ENCODE measurements around the gene COL20A1.
"Not testable (repeated sequence)": the region's sequence is repeated elsewhere in the genome, so short reads cannot be mapped to it uniquely, and the experiment has no call there.

The COL20A1 gene

GRCh38 chr20:63337786-63338420 lies 44.9 kb downstream of the COL20A1 start:
- H2BK5ac ChIP-seq (ENCODE audit: low read depth, low read length, poor library complexity, severe bottlenecking), result no peak overlapping the region
- WGBS, result 77% methylated on average over 12 of the region's 12 CpGs
- no peak for DNase-seq

GRCh38 chr20:63339154-63340094 lies 46.4 kb downstream of the COL20A1 start:
- H2BK5ac ChIP-seq (ENCODE audit: low read depth, low read length, poor library complexity, severe bottlenecking); H3K9ac ChIP-seq (ENCODE audit: low read length); H3K18ac ChIP-seq (ENCODE audit: low read depth in 1 of 2, low read length in 2 of 2); H2BK12ac ChIP-seq (ENCODE audit: low read length in 2 of 2); H2BK15ac ChIP-seq (ENCODE audit: low read depth, poor library complexity, severe bottlenecking); H4K91ac ChIP-seq (ENCODE audit: low read length); H3K4me1 ChIP-seq (ENCODE audit: control insufficient read depth, insufficient read depth, low read depth, low read length); H3K9me3 ChIP-seq (ENCODE audit: control insufficient read depth, low read length); H4K8ac ChIP-seq (ENCODE audit: low read length); H3K4me3 ChIP-seq (ENCODE audit: insufficient read depth in 1 of 2, low read depth in 1 of 2, low read length in 2 of 2); H3K23ac ChIP-seq (ENCODE audit: low read length in 2 of 2); H2AFZ ChIP-seq (ENCODE audit: low read depth, low read length); H3K4me2 ChIP-seq (ENCODE audit: low read length, poor library complexity, severe bottlenecking); H3K36me3 ChIP-seq (ENCODE audit: control insufficient read depth in 1 of 2, insufficient read depth in 2 of 2, low read depth in 1 of 2, low read length in 2 of 2); H3K4ac ChIP-seq (ENCODE audit: low read depth in 1 of 2, low read length in 2 of 2); H3K14ac ChIP-seq (ENCODE audit: low read length in 2 of 2); H3K27ac ChIP-seq (ENCODE audit: low read length, poor library complexity, severe bottlenecking); H3K79me1 ChIP-seq (replicated peaks; ENCODE audit: low read length, poor library complexity, severe bottlenecking); H2AK5ac ChIP-seq (ENCODE audit: low read length, severe bottlenecking); H2BK120ac ChIP-seq (ENCODE audit: low read depth, low read length): not testable (repeated sequence)
- DNase-seq, result peak; percentile 1
- WGBS, result 83% methylated on average over 14 of the region's 14 CpGs
- H3K27me3 ChIP-seq (ENCODE audit: control insufficient read depth in 1 of 2, insufficient read depth in 1 of 2, low read length in 2 of 2), result peaks cover 41 to 70% of the 10 kb centered on the region in 2 experiments

More at GRCh38 chr20:63337786-63338420, 44.9 kb downstream of the COL20A1 start:
- Histone ChIP-seq H3K4me2 (ENCODE audit: low read length, poor library complexity, severe bottlenecking) (no peak overlapping the region), H2BK15ac (ENCODE audit: low read depth, poor library complexity, severe bottlenecking) (no peak overlapping the region), H3K14ac (ENCODE audit: low read length in 2 of 2) (no peak overlapping the region), H3K27ac (ENCODE audit: low read length, poor library complexity, severe bottlenecking) (no peak overlapping the region), H4K8ac (ENCODE audit: low read length) (no peak overlapping the region), H3K79me1 (replicated peaks; ENCODE audit: low read length, poor library complexity, severe bottlenecking) (no peaks in the 10 kb centered on the region), H3K4me1 (ENCODE audit: control insufficient read depth, insufficient read depth, low read depth, low read length) (peaks cover 3% of the 10 kb centered on the region), H3K27me3 (ENCODE audit: control insufficient read depth in 1 of 2, insufficient read depth in 1 of 2, low read length in 2 of 2) (peaks cover 43 to 67% of the 10 kb centered on the region in 2 experiments), H2BK120ac (ENCODE audit: low read depth, low read length) (no peak overlapping the region), H3K4me3 (ENCODE audit: insufficient read depth in 1 of 2, low read depth in 1 of 2, low read length in 2 of 2) (no peak overlapping the region), H2AK5ac (ENCODE audit: low read length, severe bottlenecking) (no peak overlapping the region), H2AFZ (ENCODE audit: low read depth, low read length) (no peak overlapping the region), H3K4ac (ENCODE audit: low read depth in 1 of 2, low read length in 2 of 2) (no peak overlapping the region), H2BK12ac (ENCODE audit: low read length in 2 of 2) (no peak overlapping the region), H3K9ac (ENCODE audit: low read length) (no peak overlapping the region), H3K18ac (ENCODE audit: low read depth in 1 of 2, low read length in 2 of 2) (no peak overlapping the region), H3K23ac (ENCODE audit: low read length in 2 of 2) (no peak overlapping the region), H3K36me3 (ENCODE audit: control insufficient read depth in 1 of 2, insufficient read depth in 2 of 2, low read depth in 1 of 2, low read length in 2 of 2) (no peaks in the 10 kb centered on the region), H4K91ac (ENCODE audit: low read length) (no peak overlapping the region), H3K9me3 (ENCODE audit: control insufficient read depth, low read length) (peaks cover 4% of the 10 kb centered on the region)

GRCh38 chr20:63340158-63340688 lies 47.2 kb downstream of the COL20A1 start:
- H3K27ac ChIP-seq (ENCODE audit: low read length, poor library complexity, severe bottlenecking); H3K18ac ChIP-seq (ENCODE audit: low read depth in 1 of 2, low read length in 2 of 2); H2BK5ac ChIP-seq (ENCODE audit: low read depth, low read length, poor library complexity, severe bottlenecking); H2BK15ac ChIP-seq (ENCODE audit: low read depth, poor library complexity, severe bottlenecking); H3K4ac ChIP-seq (ENCODE audit: low read depth in 1 of 2, low read length in 2 of 2); H3K79me1 ChIP-seq (replicated peaks; ENCODE audit: low read length, poor library complexity, severe bottlenecking); H3K4me2 ChIP-seq (ENCODE audit: low read length, poor library complexity, severe bottlenecking); H3K14ac ChIP-seq (ENCODE audit: low read length in 2 of 2); H2BK12ac ChIP-seq (ENCODE audit: low read length in 2 of 2); H3K4me3 ChIP-seq (ENCODE audit: insufficient read depth in 1 of 2, low read depth in 1 of 2, low read length in 2 of 2); H3K9ac ChIP-seq (ENCODE audit: low read length); H3K23ac ChIP-seq (ENCODE audit: low read length in 2 of 2); DNase-seq; H4K8ac ChIP-seq (ENCODE audit: low read length); H3K4me1 ChIP-seq (ENCODE audit: control insufficient read depth, insufficient read depth, low read depth, low read length); H3K9me3 ChIP-seq (ENCODE audit: control insufficient read depth, low read length); H2AFZ ChIP-seq (ENCODE audit: low read depth, low read length); H3K36me3 ChIP-seq (ENCODE audit: control insufficient read depth in 1 of 2, insufficient read depth in 2 of 2, low read depth in 1 of 2, low read length in 2 of 2); H2AK5ac ChIP-seq (ENCODE audit: low read length, severe bottlenecking); H2BK120ac ChIP-seq (ENCODE audit: low read depth, low read length); H4K91ac ChIP-seq (ENCODE audit: low read length): not testable (repeated sequence)
- peaks cover 34 to 69% of the 10 kb centered on the region in 2 experiments for H3K27me3 ChIP-seq (ENCODE audit: control insufficient read depth in 1 of 2, insufficient read depth in 1 of 2, low read length in 2 of 2)
- 90% methylated on average over 10 of the region's 10 CpGs for WGBS

All from mesenchymal stem cell (in vitro differentiated cells and primary cell).